Forelimb muscle (tissue), 1 donor: Measurements from ENCODE around the gene ENOX2. TPM values are rescaled to one million over a fixed set of nuclear protein-coding genes. Genes with fewer than 3 reads are reported as not detected.
"Not testable (repeated sequence)": the region's sequence is repeated elsewhere in the genome, so short reads cannot be mapped to it uniquely, and the experiment has no call there.

Experiments used
- DNase-seq: peaks from one replicate; pipeline ENCODE4 v3.0.0-alpha.2; 2013; ENCODE audit warnings: low read depth
- polyA plus RNA-seq: library from polyadenylated mRNA; unstranded; fragments of 120-200 nt; gene quantifications from one replicate; pipeline ENCODE4 v1.2.1, GENCODE V29; 2013; ENCODE audit not compliant: insufficient read length

Gene ENOX2
- 9.7 TPM for polyA plus RNA-seq

GRCh38 chrX:130902783-130903613 lies at the start of gene ENOX2:
Gene ENOX2 (minus strand): TSS chrX:130903209. CDS start chrX:130703216, 199,993 bp downstream.
- DNase-seq: peak; percentile 92

- DNase-seq: no peak
Observed at GRCh38 chrX:130952266-130953043, 49.4 kb upstream of the ENOX2 start.

GRCh38 chrX:130944230-130944629 lies 41.2 kb upstream of the ENOX2 start:
- no peak for DNase-seq

- no peak for DNase-seq
Observed at GRCh38 chrX:130937101-130937500, 34.1 kb upstream of the ENOX2 start.

GRCh38 chrX:130933358-130933757 lies 30.3 kb upstream of the ENOX2 start:
- no peak for DNase-seq

- DNase-seq: not testable (repeated sequence)
Observed at GRCh38 chrX:130920405-130920804, 17.4 kb upstream of the ENOX2 start.

GRCh38 chrX:130919676-130920075 lies 16.7 kb upstream of the ENOX2 start:
- DNase-seq: not testable (repeated sequence)

- DNase-seq: not testable (repeated sequence)
Observed at GRCh38 chrX:130918498-130918897, 15.5 kb upstream of the ENOX2 start.

GRCh38 chrX:130916636-130917422 lies 13.8 kb upstream of the ENOX2 start:
- no peak for DNase-seq

GRCh38 chrX:130915302-130915701 lies 12.3 kb upstream of the ENOX2 start:
- DNase-seq: no peak

GRCh38 chrX:130909469-130910136 lies 6.6 kb upstream of the ENOX2 start:
- DNase-seq: no peak

GRCh38 chrX:130906776-130907175 lies 3.8 kb upstream of the ENOX2 start:
- DNase-seq: no peak

GRCh38 chrX:130902446-130902782 lies 595 bp downstream of the ENOX2 start:
- no peak for DNase-seq

- DNase-seq: no peak
Observed at GRCh38 chrX:130896802-130897501, 6.1 kb downstream of the ENOX2 start.

GRCh38 chrX:130896026-130896425 lies 7.0 kb downstream of the ENOX2 start:
- DNase-seq: no peak

GRCh38 chrX:130895299-130895698 lies 7.7 kb downstream of the ENOX2 start:
- no peak for DNase-seq

- DNase-seq: no peak
Observed at GRCh38 chrX:130893356-130894085, 9.5 kb downstream of the ENOX2 start.

GRCh38 chrX:130887376-130887775 lies 15.6 kb downstream of the ENOX2 start:
- no peak for DNase-seq

- DNase-seq: no peak
Observed at GRCh38 chrX:130885996-130886395, 17.0 kb downstream of the ENOX2 start.

GRCh38 chrX:130885508-130885907 lies 17.5 kb downstream of the ENOX2 start:
- DNase-seq: no peak
